CD4-positive, alpha-beta memory T cell (primary cell): ENCODE measurements around the gene ZNF564. TPM values are rescaled to one million over a fixed set of nuclear protein-coding genes. Genes with fewer than 3 reads are reported as not detected.

Experiments
- CTCF ChIA-PET: fragments of 350-600 bp; sonication (Branson Sonifier 250); formaldehyde crosslinking; loops from one replicate; lab custom pipeline; 2021; ENCODE audit warnings: inconsistent platforms; ENCODE audit not compliant: partially characterized antibody; lab: Charles Lee
- POLR2A ChIA-PET: fragments of 350-600 bp; sonication (Branson Sonifier 250); formaldehyde crosslinking; loops from one replicate; lab custom pipeline; 2021; ENCODE audit not compliant: partially characterized antibody; lab: Charles Lee
- DNase-seq, 5 donors: peaks; one replicate each; pipeline versions ENCODE4 v3.0.0 to v3.0.0-alpha.2; 2020 to 2022; ENCODE audit warnings: mixed read lengths in 1 of 5
- H3K27ac ChIP-seq: one replicate; pipeline ENCODE4 v1.7.0; 2013; ENCODE audit warnings: low read depth, low read length
- H3K27me3 ChIP-seq: 2 replicates; pipeline ENCODE4 v1.7.0; 2013; ENCODE audit warnings: mild to moderate bottlenecking, low read length, moderate library complexity; ENCODE audit not compliant: insufficient read depth
- H3K36me3 ChIP-seq: 2 replicates; pipeline ENCODE4 v1.7.0; 2013; ENCODE audit warnings: mild to moderate bottlenecking, low read length, moderate library complexity; ENCODE audit not compliant: insufficient read depth
- H3K4me1 ChIP-seq: 2 replicates; pipeline ENCODE4 v1.7.0; 2013; ENCODE audit warnings: mild to moderate bottlenecking, low read length, moderate library complexity; ENCODE audit not compliant: insufficient read depth
- H3K4me3 ChIP-seq, 2 donors: one replicate each; pipeline ENCODE4 v1.7.0; 2013; ENCODE audit warnings: low read length in 2 of 2, mild to moderate bottlenecking in 1 of 2
- H3K9me3 ChIP-seq, 2 donors: one replicate each; pipeline ENCODE4 v1.7.0; 2013; ENCODE audit warnings: low read length in 2 of 2, control low read depth in 1 of 2; ENCODE audit not compliant: control insufficient read depth in 1 of 2
- H3K27ac Mint-ChIP-seq, 7 donors: one replicate each; pipeline ENCODE4 v1.8.0; 2020 to 2021; ENCODE audit warnings: mixed read lengths in 7 of 7, mild to moderate bottlenecking in 6 of 7, inconsistent platforms in 3 of 7, moderate library complexity in 3 of 7
- H3K27me3 Mint-ChIP-seq, 2 donors: one replicate each; pipeline ENCODE4 v1.8.0; 2020 to 2021; ENCODE audit warnings: mixed read lengths in 2 of 2
- H3K36me3 Mint-ChIP-seq, 2 donors: one replicate each; pipeline ENCODE4 v1.8.0; 2020 to 2021; ENCODE audit warnings: mixed read lengths in 2 of 2, inconsistent platforms in 1 of 2, mild to moderate bottlenecking in 1 of 2
- H3K4me1 Mint-ChIP-seq, 4 donors: one replicate each; pipeline ENCODE4 v1.8.0; 2020 to 2021; ENCODE audit warnings: mixed read lengths in 4 of 4, mild to moderate bottlenecking in 1 of 4
- H3K4me3 Mint-ChIP-seq, 8 donors: one replicate each; pipeline ENCODE4 v1.8.0; 2020 to 2021; ENCODE audit warnings: mixed read lengths in 8 of 8, mild to moderate bottlenecking in 7 of 8, moderate library complexity in 6 of 8, inconsistent platforms in 3 of 8
- H3K9me3 Mint-ChIP-seq, 8 donors: one replicate each; pipeline ENCODE4 v1.8.0; 2020 to 2021; ENCODE audit warnings: mixed read lengths in 8 of 8, mild to moderate bottlenecking in 5 of 8, inconsistent platforms in 3 of 8, moderate library complexity in 1 of 8
- intact Hi-C: fragments of 100-400 bp; cut with micrococcal nuclease; formaldehyde crosslinking; loops from one replicate; pipeline ENCODE4 v1.15.1; 2023
- polyA plus RNA-seq, 2 donors: library from polyadenylated mRNA; unstranded; fragments of 300-500 nt; fragmentation: Illumina TruSeq; gene quantifications; one replicate each; pipeline ENCODE4 v1.2.3, GENCODE V29; 2021
- total RNA-seq, 2 experiments: library from RNA; stranded (reverse); gene quantifications; one replicate each; pipeline ENCODE4 v1.2.3, GENCODE V29; 2021

ZNF564 gene
- total and polyA plus RNA-seq, 4 experiments from 2014 or later = 11.2 to 30.6 (median 22.3) TPM

GRCh38 chr19:12485052-12485416 is 66.2 kb downstream of the ZNF564 start:
- CTCF ChIA-PET = no interaction called here
- peak overlapping the region; percentile 83 to 97 (median 95) for H3K27ac Mint-ChIP-seq
- no peaks in the 10 kb centered on the region for H3K36me3 ChIP-seq
- H3K27ac ChIP-seq = peak overlapping the region; percentile 77
- H3K4me3 ChIP-seq = peak overlapping the region; percentile 91 to 99
- H3K36me3 Mint-ChIP-seq = peaks cover 0 to 6% of the 10 kb centered on the region in 2 donors
- H3K27me3 ChIP-seq = no peaks in the 10 kb centered on the region
- peaks cover 23 to 36% (median 28%) of the 10 kb centered on the region in 4 donors for H3K4me1 Mint-ChIP-seq
- no peaks in the 10 kb centered on the region for H3K9me3 Mint-ChIP-seq
- intact Hi-C loops = loop anchor here (2.0 kb wide), 1 partner anchor 44 kb away; the partner anchor contains the start of gene ZNF443
- H3K4me1 ChIP-seq = peaks cover 26% of the 10 kb centered on the region
- no peak for DNase-seq
- no peaks in the 10 kb centered on the region for H3K9me3 ChIP-seq
- peak overlapping the region; percentile 94 to 98 (median 96) for H3K4me3 Mint-ChIP-seq
- POLR2A ChIA-PET = interaction anchor here (1.0 to 4.2 kb wide), 4 partner anchors 11 to 152 kb away, joined by 3 to 31 read pairs (median 6); partner anchors contain the start of genes ZNF443 and ZNF563
- no peaks in the 10 kb centered on the region for H3K27me3 Mint-ChIP-seq

GRCh38 chr19:12484371-12485051 is 66.8 kb downstream of the ZNF564 start, which contains the start of gene ZNF709:
TSS of gene ZNF709 (minus strand) at chr19:12484816. CDS start at chr19:12484657, 159 bp downstream.
- peaks cover 23 to 36% (median 28%) of the 10 kb centered on the region in 4 donors for H3K4me1 Mint-ChIP-seq

GRCh38 chr19:12484011-12484370 is 67.3 kb downstream of the ZNF564 start:
- POLR2A ChIA-PET = interaction anchor here (1.6 to 4.2 kb wide), 3 partner anchors 12 to 150 kb away, joined by 6 to 31 read pairs (median 7); partner anchors contain the start of genes ZNF443 and ZNF563
- peak overlapping the region; percentile 77 for H3K27ac ChIP-seq
- Mint-ChIP-seq H3K27me3 (no peaks in the 10 kb centered on the region), H3K36me3 (peaks cover 0 to 6% of the 10 kb centered on the region in 2 donors), H3K9me3 (no peaks in the 10 kb centered on the region), H3K4me1 (peaks cover 23 to 36% (median 28%) of the 10 kb centered on the region in 4 donors), H3K27ac (peak overlapping the region in 6 of 7 donors; percentile 33 to 97 (median 94)), H3K4me3 (peak overlapping the region; percentile 94 to 98 (median 96))
- no peaks in the 10 kb centered on the region for H3K9me3 ChIP-seq
- no peaks in the 10 kb centered on the region for H3K36me3 ChIP-seq
- no peak for DNase-seq
- peak overlapping the region; percentile 91 to 99 for H3K4me3 ChIP-seq
- intact Hi-C loops = loop anchor here (1.0 to 2.0 kb wide), 3 partner anchors 11 to 67 kb away; partner anchors contain the start of genes ZNF443 and ZNF564
- CTCF ChIA-PET = interaction anchor here (1.0 kb wide), 1 partner anchor 12 kb away, joined by 5 read pairs; no protein-coding TSS in a partner anchor
- peaks cover 28% of the 10 kb centered on the region for H3K4me1 ChIP-seq
- no peaks in the 10 kb centered on the region for H3K27me3 ChIP-seq

More at GRCh38 chr19:12484371-12485051, 66.8 kb downstream of the ZNF564 start, which contains the start of gene ZNF709:
- peaks cover 26% of the 10 kb centered on the region for H3K4me1 ChIP-seq
- H3K27ac ChIP-seq = peak within 1 kb of the TSS; percentile 77
- ChIA-PET CTCF (interaction anchor here (1.0 kb wide), 1 partner anchor 11 kb away, joined by 5 read pairs; no protein-coding TSS in a partner anchor), POLR2A (interaction anchor here (1.0 to 4.2 kb wide), 4 partner anchors 11 to 151 kb away, joined by 3 to 31 read pairs (median 6); partner anchors contain the start of genes ZNF443 and ZNF563)
- Mint-ChIP-seq H3K4me3 (peak within 1 kb of the TSS; percentile 94 to 98 (median 96)), H3K27me3 (no peaks in the 10 kb centered on the region), H3K27ac (peak within 1 kb of the TSS; percentile 83 to 97 (median 95)), H3K9me3 (no peaks in the 10 kb centered on the region), H3K36me3 (peaks cover 0 to 6% of the 10 kb centered on the region in 2 donors)
- no peaks in the 10 kb centered on the region for H3K27me3 ChIP-seq
- peak; percentile 82 to 88 (median 85) for DNase-seq
- peak within 1 kb of the TSS; percentile 91 to 99 for H3K4me3 ChIP-seq
- intact Hi-C loops = loop anchor here (1.0 to 2.0 kb wide), 3 partner anchors 11 to 67 kb away; partner anchors contain the start of genes ZNF443 and ZNF564
- no peaks in the 10 kb centered on the region for H3K9me3 ChIP-seq
- no peaks in the 10 kb centered on the region for H3K36me3 ChIP-seq

- Histone ChIP-seq H3K4me1 (peaks cover 41% of the 10 kb centered on the region), H3K4me3 (no peak overlapping the region), H3K27ac (peak overlapping the region; percentile 26), H3K27me3 (no peaks in the 10 kb centered on the region), H3K9me3 (no peaks in the 10 kb centered on the region), H3K36me3 (no peaks in the 10 kb centered on the region)
- peak overlapping the region; percentile 23 to 72 (median 58) for H3K4me3 Mint-ChIP-seq
- no peaks in the 10 kb centered on the region for H3K9me3 Mint-ChIP-seq
- peaks cover 0 to 6% of the 10 kb centered on the region in 2 donors for H3K36me3 Mint-ChIP-seq
- ChIA-PET POLR2A (interaction anchor here (0.8 to 4.2 kb wide), 2 partner anchors 13 to 24 kb away, joined by 3 to 31 read pairs; no protein-coding TSS in a partner anchor), CTCF (interaction anchor here (0.9 kb wide), 1 partner anchor 13 kb away, joined by 3 read pairs; no protein-coding TSS in a partner anchor)
- H3K27ac Mint-ChIP-seq = peak overlapping the region in 5 of 7 donors; percentile 57 to 79 (median 67)
- intact Hi-C loops = no loop called here
- H3K4me1 Mint-ChIP-seq = peaks cover 31 to 50% (median 41%) of the 10 kb centered on the region in 4 donors
- no peak for DNase-seq
- H3K27me3 Mint-ChIP-seq = no peaks in the 10 kb centered on the region
These were observed 68.8 kb downstream of the ZNF564 start for GRCh38 chr19:12482509-12482886.

GRCh38 chr19:12481781-12482508 is 69.3 kb downstream of the ZNF564 start:
- peak overlapping the region; percentile 23 to 72 (median 54) for H3K4me3 Mint-ChIP-seq
- Histone ChIP-seq H3K4me3 (no peak overlapping the region), H3K9me3 (no peaks in the 10 kb centered on the region), H3K36me3 (no peaks in the 10 kb centered on the region), H3K27me3 (no peaks in the 10 kb centered on the region), H3K27ac (peak overlapping the region; percentile 26), H3K4me1 (peaks cover 41% of the 10 kb centered on the region)
- ChIA-PET POLR2A (interaction anchor here (0.7 to 4.2 kb wide), 2 partner anchors 14 to 421 kb away, joined by 3 to 31 read pairs; no protein-coding TSS in a partner anchor), CTCF (interaction anchor here (0.9 kb wide), 1 partner anchor 14 kb away, joined by 3 read pairs; no protein-coding TSS in a partner anchor)
- no peak for DNase-seq
- peaks cover 31 to 50% (median 41%) of the 10 kb centered on the region in 4 donors for H3K4me1 Mint-ChIP-seq
- H3K36me3 Mint-ChIP-seq = peaks cover 0 to 6% of the 10 kb centered on the region in 2 donors
- H3K27me3 Mint-ChIP-seq = no peaks in the 10 kb centered on the region
- intact Hi-C loops = no loop called here
- H3K27ac Mint-ChIP-seq = peak overlapping the region in 6 of 7 donors; percentile 27 to 93 (median 79)
- H3K9me3 Mint-ChIP-seq = no peaks in the 10 kb centered on the region

GRCh38 chr19:12478234-12478941 is 72.9 kb downstream of the ZNF564 start:
- H3K27me3 Mint-ChIP-seq = no peaks in the 10 kb centered on the region
- Histone ChIP-seq H3K9me3 (no peaks in the 10 kb centered on the region), H3K36me3 (no peaks in the 10 kb centered on the region), H3K27me3 (no peaks in the 10 kb centered on the region), H3K27ac (no peak overlapping the region), H3K4me3 (no peak overlapping the region), H3K4me1 (peaks cover 28% of the 10 kb centered on the region)
- peaks cover 0 to 6% (median 0%) of the 10 kb centered on the region in 8 donors for H3K9me3 Mint-ChIP-seq
- H3K36me3 Mint-ChIP-seq = peaks cover 5 to 9% of the 10 kb centered on the region in 2 donors
- H3K4me1 Mint-ChIP-seq = peaks cover 25 to 38% (median 28%) of the 10 kb centered on the region in 4 donors
- POLR2A ChIA-PET = interaction anchor here (1.0 to 1.3 kb wide), 2 partner anchors 17 to 145 kb away, joined by 3 read pairs; partner anchors contain the start of gene ZNF563
- H3K4me3 Mint-ChIP-seq = peak overlapping the region in 3 of 8 donors; percentile 23 to 26 (median 25)
- intact Hi-C loops = no loop called here
- DNase-seq = no peak
- CTCF ChIA-PET = interaction anchor here (2.1 kb wide), 1 partner anchor 17 kb away, joined by 7 read pairs; no protein-coding TSS in a partner anchor
- peak overlapping the region; percentile 17 to 83 (median 58) for H3K27ac Mint-ChIP-seq
